Activated CD8-positive, alpha-beta memory T cell treated with anti-CD3 and anti-CD28 coated beads, Interleukin-2, amount 50 U/mL, for 24 hours (primary cell): ENCODE data around the gene PDE6D.

Source experiments
- DNase-seq: peaks from one replicate; pipeline ENCODE4 v3.0.0-alpha.2; 2020; ENCODE audit errors: extremely low read depth

Gene PDE6D

GRCh38 chr2:231683292-231684235, 97.5 kb downstream of the PDE6D start:
- DNase-seq, result no peak

GRCh38 chr2:231682603-231683291, 98.3 kb downstream of the PDE6D start:
- DNase-seq, result no peak
